Measurements from ENCODE around the gene LAMB4.

GRCh38 chr7:108137040-108137439 lies 6.9 kb upstream of the LAMB4 start:
- no peak for TF ChIP-seq CTCF (IDR thresholded peaks at IDR 0.05)
- TF ChIP-seq EZH2phosphoT487 (IDR thresholded peaks at IDR 0.05; ENCODE audit: borderline replicate concordance, low read depth) = no peak
- TF ChIP-seq POLR2AphosphoS5 (IDR thresholded peaks at IDR 0.05; ENCODE audit: low read depth, low read length) = no peak
- no peak for TF ChIP-seq MAX (IDR thresholded peaks at IDR 0.05; ENCODE audit: low read depth)
- no peak for TF ChIP-seq YY1 (IDR thresholded peaks at IDR 0.05; ENCODE audit: low read depth)
